ENCODE measurements around the gene FFAR3.

DNA sequence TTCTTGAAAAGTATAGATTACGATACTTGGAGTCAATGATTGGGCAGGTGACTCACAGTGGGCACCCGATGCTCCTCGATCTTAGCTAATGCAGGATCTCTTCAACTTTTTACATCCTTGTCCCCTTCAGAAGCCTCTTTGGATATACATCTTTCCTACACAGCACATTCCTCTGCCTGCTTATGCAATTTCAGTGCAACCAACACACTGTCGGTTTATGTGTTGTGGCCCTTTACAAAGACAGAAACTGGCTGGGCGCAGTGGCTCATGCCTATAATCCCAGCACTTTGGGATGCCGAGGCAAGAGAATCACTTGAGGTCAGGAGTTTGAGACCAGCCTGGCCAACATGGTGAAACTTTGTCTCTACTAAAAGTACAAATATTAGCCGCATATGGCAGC is 15.2 kb downstream of the FFAR3 start:
- TF ChIP-seq, protein P1, sequence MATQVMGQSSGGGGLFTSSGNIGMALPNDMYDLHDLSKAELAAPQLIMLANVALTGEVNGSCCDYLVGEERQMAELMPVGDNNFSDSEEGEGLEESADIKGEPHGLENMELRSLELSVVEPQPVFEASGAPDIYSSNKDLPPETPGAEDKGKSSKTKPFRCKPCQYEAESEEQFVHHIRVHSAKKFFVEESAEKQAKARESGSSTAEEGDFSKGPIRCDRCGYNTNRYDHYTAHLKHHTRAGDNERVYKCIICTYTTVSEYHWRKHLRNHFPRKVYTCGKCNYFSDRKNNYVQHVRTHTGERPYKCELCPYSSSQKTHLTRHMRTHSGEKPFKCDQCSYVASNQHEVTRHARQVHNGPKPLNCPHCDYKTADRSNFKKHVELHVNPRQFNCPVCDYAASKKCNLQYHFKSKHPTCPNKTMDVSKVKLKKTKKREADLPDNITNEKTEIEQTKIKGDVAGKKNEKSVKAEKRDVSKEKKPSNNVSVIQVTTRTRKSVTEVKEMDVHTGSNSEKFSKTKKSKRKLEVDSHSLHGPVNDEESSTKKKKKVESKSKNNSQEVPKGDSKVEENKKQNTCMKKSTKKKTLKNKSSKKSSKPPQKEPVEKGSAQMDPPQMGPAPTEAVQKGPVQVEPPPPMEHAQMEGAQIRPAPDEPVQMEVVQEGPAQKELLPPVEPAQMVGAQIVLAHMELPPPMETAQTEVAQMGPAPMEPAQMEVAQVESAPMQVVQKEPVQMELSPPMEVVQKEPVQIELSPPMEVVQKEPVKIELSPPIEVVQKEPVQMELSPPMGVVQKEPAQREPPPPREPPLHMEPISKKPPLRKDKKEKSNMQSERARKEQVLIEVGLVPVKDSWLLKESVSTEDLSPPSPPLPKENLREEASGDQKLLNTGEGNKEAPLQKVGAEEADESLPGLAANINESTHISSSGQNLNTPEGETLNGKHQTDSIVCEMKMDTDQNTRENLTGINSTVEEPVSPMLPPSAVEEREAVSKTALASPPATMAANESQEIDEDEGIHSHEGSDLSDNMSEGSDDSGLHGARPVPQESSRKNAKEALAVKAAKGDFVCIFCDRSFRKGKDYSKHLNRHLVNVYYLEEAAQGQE (tag by site-specific recombination; IDR thresholded peaks at IDR 0.05) = no peak
- TF ChIP-seq ZNF639 (tag by site-specific recombination; IDR thresholded peaks at IDR 0.05) = no peak
- TF ChIP-seq, protein P2, sequence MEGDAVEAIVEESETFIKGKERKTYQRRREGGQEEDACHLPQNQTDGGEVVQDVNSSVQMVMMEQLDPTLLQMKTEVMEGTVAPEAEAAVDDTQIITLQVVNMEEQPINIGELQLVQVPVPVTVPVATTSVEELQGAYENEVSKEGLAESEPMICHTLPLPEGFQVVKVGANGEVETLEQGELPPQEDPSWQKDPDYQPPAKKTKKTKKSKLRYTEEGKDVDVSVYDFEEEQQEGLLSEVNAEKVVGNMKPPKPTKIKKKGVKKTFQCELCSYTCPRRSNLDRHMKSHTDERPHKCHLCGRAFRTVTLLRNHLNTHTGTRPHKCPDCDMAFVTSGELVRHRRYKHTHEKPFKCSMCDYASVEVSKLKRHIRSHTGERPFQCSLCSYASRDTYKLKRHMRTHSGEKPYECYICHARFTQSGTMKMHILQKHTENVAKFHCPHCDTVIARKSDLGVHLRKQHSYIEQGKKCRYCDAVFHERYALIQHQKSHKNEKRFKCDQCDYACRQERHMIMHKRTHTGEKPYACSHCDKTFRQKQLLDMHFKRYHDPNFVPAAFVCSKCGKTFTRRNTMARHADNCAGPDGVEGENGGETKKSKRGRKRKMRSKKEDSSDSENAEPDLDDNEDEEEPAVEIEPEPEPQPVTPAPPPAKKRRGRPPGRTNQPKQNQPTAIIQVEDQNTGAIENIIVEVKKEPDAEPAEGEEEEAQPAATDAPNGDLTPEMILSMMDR (tag by site-specific recombination; IDR thresholded peaks at IDR 0.05) = no peak
- TF ChIP-seq ZNF174 (tag by site-specific recombination; IDR thresholded peaks at IDR 0.05) = no peak
- no peak for TF ChIP-seq ZNF335 (tag by site-specific recombination; conservative IDR thresholded peaks at IDR 0.05)
- no peak for TF ChIP-seq SP2 (tag by site-specific recombination; IDR thresholded peaks at IDR 0.05)
- no peak for TF ChIP-seq ZBTB7A (tag by site-specific recombination; IDR thresholded peaks at IDR 0.05; ENCODE audit: low read depth)
- TF ChIP-seq ZNF133 (tag by site-specific recombination; IDR thresholded peaks at IDR 0.05) = no peak
- TF ChIP-seq ZBTB21 (tag by site-specific recombination; IDR thresholded peaks at IDR 0.05) = no peak
- TF ChIP-seq ZNF530 (tag by site-specific recombination; IDR thresholded peaks at IDR 0.05; ENCODE audit: low read depth) = no peak

All from HEK293 (cell line).